Measurements from ENCODE around the gene CCDC106.

DNA sequence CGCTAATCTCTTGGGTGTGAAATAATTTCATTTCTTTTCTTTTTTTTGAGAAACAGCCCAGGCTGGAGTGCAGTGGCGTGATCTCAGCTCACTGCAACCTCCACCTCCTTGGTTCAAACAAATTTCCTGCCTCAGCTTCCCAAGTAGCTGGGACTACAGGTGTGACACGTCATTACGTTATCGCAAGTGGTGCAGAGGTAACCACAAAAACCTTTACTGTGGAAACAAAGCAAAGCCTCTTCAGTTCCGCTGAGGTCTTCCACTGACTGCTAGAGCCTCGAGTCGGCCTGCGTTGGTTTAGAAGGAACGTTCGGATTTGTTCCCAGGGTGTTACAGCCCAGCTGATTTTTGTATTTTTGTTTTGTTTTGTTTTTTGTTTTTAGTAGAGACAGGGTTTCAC is 21.7 kb upstream of the CCDC106 start:
- no peak for TF ChIP-seq EZH2phosphoT487 (IDR thresholded peaks at IDR 0.05; ENCODE audit: borderline replicate concordance, low read depth, low read length)
- TF ChIP-seq, protein P1, sequence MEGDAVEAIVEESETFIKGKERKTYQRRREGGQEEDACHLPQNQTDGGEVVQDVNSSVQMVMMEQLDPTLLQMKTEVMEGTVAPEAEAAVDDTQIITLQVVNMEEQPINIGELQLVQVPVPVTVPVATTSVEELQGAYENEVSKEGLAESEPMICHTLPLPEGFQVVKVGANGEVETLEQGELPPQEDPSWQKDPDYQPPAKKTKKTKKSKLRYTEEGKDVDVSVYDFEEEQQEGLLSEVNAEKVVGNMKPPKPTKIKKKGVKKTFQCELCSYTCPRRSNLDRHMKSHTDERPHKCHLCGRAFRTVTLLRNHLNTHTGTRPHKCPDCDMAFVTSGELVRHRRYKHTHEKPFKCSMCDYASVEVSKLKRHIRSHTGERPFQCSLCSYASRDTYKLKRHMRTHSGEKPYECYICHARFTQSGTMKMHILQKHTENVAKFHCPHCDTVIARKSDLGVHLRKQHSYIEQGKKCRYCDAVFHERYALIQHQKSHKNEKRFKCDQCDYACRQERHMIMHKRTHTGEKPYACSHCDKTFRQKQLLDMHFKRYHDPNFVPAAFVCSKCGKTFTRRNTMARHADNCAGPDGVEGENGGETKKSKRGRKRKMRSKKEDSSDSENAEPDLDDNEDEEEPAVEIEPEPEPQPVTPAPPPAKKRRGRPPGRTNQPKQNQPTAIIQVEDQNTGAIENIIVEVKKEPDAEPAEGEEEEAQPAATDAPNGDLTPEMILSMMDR (conservative IDR thresholded peaks at IDR 0.05; ENCODE audit: low read length), result no peak

Data from OCI-LY7 (cell line).